Activated effector memory CD4-positive, alpha-beta T cell treated with Interleukin-2 at 50 U/mL for 16 hours (primary cell): ENCODE data around the gene SPDYE5.
"Not testable (repeated sequence)": the region's sequence is repeated elsewhere in the genome, so short reads cannot be mapped to it uniquely, and the experiment has no call there.

Source experiments
- DNase-seq: peaks from one replicate; pipeline ENCODE4 v3.0.0-alpha.2; 2020

Gene SPDYE5

GRCh38 chr7:75492020-75492419 lies at the start of gene SPDYE5:
TSS of gene SPDYE5 (plus strand) at chr7:75492320. CDS start at chr7:75494048, 1,728 bp downstream.
- DNase-seq, result not testable (repeated sequence)

- DNase-seq, result peak; percentile 18
These were observed 49.5 kb upstream of the SPDYE5 start for GRCh38 chr7:75442465-75443111.

GRCh38 chr7:75449946-75450345 lies 42.2 kb upstream of the SPDYE5 start:
- DNase-seq, result not testable (repeated sequence)

GRCh38 chr7:75452494-75452955 lies 39.6 kb upstream of the SPDYE5 start:
- DNase-seq, result not testable (repeated sequence)

- not testable (repeated sequence) for DNase-seq
These were observed 35.7 kb upstream of the SPDYE5 start for GRCh38 chr7:75456403-75456802.

- not testable (repeated sequence) for DNase-seq
These were observed 34.1 kb upstream of the SPDYE5 start for GRCh38 chr7:75458034-75458433.

GRCh38 chr7:75460541-75460940 lies 31.6 kb upstream of the SPDYE5 start:
- not testable (repeated sequence) for DNase-seq

- DNase-seq, result not testable (repeated sequence)
These were observed 22.0 kb upstream of the SPDYE5 start for GRCh38 chr7:75470166-75470565.

GRCh38 chr7:75477457-75477856 lies 14.7 kb upstream of the SPDYE5 start:
- not testable (repeated sequence) for DNase-seq

GRCh38 chr7:75480313-75480712 lies 11.8 kb upstream of the SPDYE5 start:
- not testable (repeated sequence) for DNase-seq

- DNase-seq, result not testable (repeated sequence)
These were observed 6.7 kb upstream of the SPDYE5 start for GRCh38 chr7:75485355-75485978.

GRCh38 chr7:75485979-75486643 lies 6.0 kb upstream of the SPDYE5 start, which contains the start of gene POM121C:
TSS of gene POM121C (minus strand) at chr7:75486299. CDS start at chr7:75441496, 44,803 bp downstream.
- peak; percentile 81 for DNase-seq

GRCh38 chr7:75509033-75509432 lies 16.9 kb downstream of the SPDYE5 start:
- not testable (repeated sequence) for DNase-seq

GRCh38 chr7:75518842-75519241 lies 26.7 kb downstream of the SPDYE5 start:
- not testable (repeated sequence) for DNase-seq

GRCh38 chr7:75521727-75522126 lies 29.6 kb downstream of the SPDYE5 start:
- not testable (repeated sequence) for DNase-seq

- DNase-seq, result not testable (repeated sequence)
These were observed 35.2 kb downstream of the SPDYE5 start for GRCh38 chr7:75527224-75527722.

- DNase-seq, result no peak
These were observed 39.3 kb downstream of the SPDYE5 start for GRCh38 chr7:75531359-75531821.

GRCh38 chr7:75532639-75533038 lies 40.5 kb downstream of the SPDYE5 start:
- no peak for DNase-seq

- DNase-seq, result no peak
These were observed 41.8 kb downstream of the SPDYE5 start for GRCh38 chr7:75533926-75534325.

GRCh38 chr7:75534727-75535307 lies 42.7 kb downstream of the SPDYE5 start:
- no peak for DNase-seq

GRCh38 chr7:75536491-75536890 lies 44.4 kb downstream of the SPDYE5 start:
- DNase-seq, result no peak

GRCh38 chr7:75536940-75537538 lies 44.9 kb downstream of the SPDYE5 start:
- no peak for DNase-seq
